Stimulated activated CD8-positive, alpha-beta memory T cell treated with anti-CD3 and anti-CD28 coated beads, Interleukin-15, amount 100 ng/mL, for 4 hours (primary cell): Measurements from ENCODE around the gene ZNF10.

Experiments used
- DNase-seq, 2 donors: peaks; one replicate each; pipeline ENCODE4 v3.0.0-alpha.2; 2020; ENCODE audit warnings: low read depth in 2 of 2

ZNF10 gene

DNA sequence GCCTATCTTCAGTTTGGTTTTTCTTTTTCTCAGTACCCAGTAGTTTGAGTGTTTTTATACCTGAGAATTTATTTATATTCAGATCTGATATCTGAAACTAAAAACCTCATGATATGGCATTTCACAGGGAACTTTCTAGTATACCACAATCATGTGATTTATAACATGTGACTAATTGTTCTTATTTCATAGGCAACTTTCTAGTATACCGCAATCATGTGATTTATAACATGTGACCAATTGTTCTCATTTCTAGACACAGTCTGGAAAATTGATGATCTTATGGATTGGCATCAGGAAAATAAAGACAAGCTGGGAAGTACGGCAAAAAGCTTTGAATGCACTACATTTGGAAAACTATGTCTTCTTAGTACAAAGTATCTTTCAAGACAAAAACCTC is 71.5 kb downstream of the ZNF10 start:
- no peak for DNase-seq

DNA sequence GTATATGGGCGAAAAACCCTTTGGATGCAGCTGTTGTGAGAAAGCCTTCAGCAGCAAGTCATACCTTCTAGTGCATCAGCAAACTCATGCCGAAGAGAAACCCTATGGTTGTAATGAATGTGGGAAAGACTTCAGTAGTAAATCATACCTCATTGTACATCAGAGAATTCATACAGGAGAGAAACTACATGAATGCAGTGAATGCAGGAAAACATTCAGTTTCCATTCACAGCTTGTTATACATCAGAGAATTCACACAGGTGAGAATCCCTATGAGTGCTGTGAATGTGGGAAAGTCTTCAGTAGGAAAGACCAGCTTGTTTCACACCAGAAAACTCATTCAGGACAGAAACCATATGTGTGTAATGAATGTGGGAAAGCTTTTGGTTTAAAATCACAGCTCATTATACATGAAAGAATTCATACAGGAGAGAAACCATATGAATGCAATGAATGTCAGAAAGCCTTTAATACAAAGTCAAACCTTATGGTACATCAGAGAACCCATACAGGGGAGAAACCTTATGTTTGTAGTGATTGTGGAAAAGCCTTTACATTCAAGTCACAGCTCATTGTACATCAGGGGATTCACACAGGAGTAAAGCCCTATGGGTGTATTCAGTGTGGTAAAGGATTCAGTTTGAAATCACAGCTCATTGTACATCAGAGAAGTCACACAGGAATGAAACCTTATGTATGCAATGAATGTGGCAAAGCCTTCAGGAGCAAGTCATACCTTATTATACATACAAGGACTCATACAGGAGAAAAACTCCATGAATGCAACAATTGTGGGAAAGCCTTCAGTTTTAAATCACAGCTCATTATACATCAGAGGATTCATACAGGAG is 72.3 kb downstream of the ZNF10 start:
- DNase-seq = no peak

DNA sequence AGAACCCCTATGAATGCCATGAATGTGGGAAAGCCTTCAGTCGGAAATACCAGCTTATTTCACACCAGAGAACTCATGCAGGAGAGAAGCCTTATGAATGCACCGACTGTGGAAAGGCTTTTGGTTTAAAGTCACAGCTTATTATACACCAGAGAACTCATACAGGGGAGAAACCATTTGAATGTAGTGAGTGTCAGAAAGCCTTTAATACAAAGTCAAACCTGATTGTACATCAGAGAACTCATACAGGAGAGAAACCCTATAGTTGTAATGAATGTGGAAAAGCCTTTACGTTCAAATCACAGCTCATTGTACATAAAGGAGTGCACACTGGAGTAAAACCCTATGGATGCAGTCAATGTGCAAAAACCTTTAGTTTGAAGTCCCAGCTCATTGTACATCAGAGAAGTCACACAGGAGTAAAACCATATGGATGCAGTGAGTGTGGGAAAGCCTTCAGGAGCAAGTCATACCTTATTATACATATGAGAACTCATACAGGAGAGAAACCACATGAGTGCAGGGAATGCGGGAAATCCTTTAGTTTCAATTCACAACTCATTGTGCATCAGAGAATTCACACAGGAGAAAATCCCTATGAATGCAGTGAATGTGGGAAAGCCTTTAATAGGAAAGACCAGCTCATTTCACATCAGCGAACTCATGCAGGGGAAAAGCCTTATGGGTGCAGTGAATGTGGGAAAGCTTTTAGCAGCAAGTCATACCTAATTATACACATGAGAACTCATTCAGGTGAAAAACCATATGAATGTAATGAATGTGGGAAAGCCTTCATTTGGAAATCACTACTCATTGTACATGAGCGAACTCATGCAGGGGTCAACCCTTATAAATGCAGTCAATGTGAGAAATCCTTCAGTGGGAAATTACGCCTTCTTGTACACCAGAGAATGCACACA is 73.2 kb downstream of the ZNF10 start:
- no peak for DNase-seq

DNA sequence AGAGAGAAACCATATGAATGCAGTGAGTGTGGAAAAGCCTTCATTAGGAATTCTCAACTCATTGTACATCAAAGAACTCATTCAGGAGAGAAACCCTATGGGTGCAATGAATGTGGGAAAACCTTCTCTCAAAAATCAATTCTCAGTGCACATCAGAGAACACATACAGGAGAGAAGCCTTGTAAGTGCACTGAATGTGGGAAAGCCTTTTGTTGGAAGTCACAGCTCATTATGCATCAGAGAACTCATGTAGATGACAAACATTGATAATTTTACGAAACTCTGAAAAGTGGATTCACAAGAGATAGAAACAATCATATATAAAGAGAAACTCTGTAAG is 73.8 kb downstream of the ZNF10 start:
- no peak for DNase-seq

DNA sequence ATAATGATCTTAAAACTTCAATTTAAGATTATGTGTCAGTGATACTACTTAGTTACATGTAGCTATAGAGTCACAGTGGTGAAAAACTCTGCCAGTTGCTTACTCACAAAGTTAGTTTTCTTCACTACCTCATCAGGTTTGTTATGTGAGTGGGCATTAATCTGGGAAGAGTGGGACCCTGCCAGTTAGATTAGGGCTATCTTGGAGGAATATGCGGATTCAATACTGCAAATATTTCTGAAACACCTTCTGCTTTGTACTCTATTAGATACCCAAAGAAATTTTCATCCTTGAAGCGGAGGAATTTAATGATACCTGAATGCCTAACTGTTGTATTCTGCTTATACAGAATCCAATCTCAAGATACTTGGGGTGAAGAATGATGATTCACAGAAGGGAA is 76.0 kb downstream of the ZNF10 start:
- no peak for DNase-seq
